SW480 (cell line): ENCODE results near the gene SDHB.
"Not testable (repeated sequence)": the region's sequence is repeated elsewhere in the genome, so short reads cannot be mapped to it uniquely, and the experiment has no call there.

Experiments used
- DNase-seq: peaks from one replicate; pipeline ENCODE4 v3.0.0-alpha.2; 2016; ENCODE audit warnings: low spot score

The SDHB gene

DNA sequence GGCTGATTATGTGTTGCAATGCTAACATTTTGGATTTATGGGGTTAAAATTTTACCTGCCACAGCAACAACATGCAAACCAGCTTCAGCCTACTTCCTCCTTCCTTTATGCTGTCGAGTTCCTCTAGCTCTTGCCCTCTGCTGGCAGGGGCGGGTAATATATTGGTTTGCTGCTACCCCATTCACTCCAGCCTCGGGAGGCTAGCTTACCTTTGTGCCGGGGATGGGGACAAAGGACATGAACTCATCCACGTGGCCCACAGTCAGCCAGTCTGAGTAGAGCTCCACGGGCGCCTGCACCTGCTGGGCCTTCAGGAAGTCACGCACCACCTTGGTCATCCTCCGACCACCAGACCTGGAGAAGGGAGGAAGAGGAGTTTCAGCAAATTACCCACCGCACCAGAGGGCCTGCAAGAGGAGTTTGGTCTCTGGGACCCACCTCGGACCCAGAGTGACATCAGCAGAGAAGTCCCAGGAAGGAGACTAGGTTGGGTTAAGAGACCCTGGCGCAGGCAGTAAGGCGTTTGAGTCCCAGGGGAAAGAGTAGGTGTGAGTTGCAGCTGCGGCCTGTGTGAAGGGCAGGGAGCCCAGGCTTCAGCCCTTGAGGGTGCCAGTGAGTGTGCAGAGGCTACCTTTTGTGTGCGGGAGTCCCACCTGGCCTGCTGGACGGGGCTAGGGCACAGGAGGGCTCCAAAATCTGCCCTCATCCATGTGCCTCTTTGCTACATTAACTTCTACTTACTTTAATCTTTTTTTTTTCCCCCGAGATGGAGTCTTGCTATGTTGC is 21.8 kb upstream of the SDHB start:
- peak; percentile 24 for DNase-seq

DNA sequence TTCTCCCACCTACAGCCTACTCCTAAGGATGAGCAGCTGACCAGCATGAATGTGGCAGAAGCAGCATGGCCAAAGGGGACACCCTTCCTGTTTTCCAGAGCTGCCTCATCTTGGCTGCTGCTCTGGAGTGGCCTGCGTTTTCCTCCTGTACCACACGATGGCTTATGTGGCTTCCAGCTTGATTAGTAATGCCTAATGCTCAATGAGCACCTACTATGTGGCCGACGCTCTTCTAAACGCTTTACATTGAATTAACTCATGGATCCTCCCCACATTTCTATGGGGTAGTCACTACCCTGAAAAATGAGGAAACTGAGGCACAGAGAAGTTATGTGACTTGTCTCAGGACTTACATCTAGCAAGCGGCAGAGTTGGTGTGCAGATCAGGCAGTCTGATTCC is 18.0 kb upstream of the SDHB start:
- DNase-seq, result no peak

DNA sequence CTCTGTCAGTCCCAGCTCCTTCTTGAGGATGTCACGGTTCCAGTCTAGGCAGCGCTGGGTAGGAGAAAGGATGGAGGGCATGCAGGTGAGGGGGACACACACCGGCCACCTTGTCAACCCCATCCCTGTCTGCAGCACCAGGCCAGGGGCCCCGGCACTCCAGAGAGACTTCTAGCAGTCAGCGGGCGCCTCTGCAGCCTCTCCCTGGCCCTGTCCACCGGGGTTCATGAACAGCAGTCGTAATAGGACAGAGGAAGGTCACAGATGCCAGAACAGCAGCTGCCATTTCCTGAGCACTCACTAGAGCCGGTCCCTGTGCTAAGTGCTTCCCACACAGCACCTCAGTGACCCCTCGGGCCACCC is 16.3 kb upstream of the SDHB start:
- DNase-seq, result no peak

DNA sequence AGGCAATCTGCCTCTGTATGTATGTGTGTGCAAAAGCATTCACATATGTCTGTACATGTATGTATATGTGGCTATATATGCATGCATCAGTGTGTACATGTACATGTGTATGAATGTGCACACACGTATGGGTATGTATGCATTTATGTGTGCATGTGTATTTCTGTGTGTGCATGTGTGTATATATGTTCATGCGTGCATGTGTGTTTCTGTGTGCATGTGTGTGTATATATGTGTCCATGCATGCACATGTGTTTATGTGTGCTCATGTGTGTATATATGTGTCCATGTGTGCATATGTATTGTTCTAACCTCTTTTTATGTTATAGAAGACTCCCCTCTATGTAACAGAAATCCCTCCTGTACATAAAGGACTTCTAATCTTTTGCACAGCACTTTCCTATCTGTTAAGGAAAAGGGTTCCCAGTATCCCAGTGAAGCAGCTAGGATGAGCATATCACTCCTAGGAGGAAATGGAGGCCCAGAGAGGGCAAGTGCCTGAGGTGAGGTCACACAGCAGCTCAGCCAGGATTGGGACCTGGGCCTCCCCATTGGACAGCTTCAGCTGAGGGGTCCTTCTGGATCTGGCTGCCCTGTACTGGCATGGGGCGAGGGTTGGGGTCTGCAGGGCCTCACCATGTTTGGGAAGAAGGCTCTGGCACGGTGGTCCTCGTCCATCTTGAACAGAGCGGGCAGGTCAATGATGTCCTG is 15.8 kb upstream of the SDHB start:
- DNase-seq, result no peak

DNA sequence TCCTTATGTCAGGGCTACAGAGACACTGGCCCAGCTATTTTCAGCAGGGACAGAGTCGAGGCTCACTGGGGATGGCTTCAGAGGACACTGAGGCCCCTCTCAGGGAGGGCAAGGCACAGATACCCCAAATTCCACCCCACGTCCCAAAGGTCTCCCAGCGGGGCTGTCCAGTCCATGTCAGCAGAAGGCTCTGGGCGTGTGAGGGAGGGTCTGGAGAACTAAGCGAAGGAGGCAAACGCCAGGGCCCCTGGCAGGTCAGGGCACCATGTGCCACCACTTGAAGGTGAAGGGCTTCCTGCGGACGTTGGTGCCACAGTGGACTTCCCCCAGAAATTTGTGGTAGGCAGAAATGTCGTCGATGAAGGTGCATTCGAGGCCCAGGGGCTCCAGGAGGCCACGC is 15.0 kb upstream of the SDHB start:
- DNase-seq, result no peak

DNA sequence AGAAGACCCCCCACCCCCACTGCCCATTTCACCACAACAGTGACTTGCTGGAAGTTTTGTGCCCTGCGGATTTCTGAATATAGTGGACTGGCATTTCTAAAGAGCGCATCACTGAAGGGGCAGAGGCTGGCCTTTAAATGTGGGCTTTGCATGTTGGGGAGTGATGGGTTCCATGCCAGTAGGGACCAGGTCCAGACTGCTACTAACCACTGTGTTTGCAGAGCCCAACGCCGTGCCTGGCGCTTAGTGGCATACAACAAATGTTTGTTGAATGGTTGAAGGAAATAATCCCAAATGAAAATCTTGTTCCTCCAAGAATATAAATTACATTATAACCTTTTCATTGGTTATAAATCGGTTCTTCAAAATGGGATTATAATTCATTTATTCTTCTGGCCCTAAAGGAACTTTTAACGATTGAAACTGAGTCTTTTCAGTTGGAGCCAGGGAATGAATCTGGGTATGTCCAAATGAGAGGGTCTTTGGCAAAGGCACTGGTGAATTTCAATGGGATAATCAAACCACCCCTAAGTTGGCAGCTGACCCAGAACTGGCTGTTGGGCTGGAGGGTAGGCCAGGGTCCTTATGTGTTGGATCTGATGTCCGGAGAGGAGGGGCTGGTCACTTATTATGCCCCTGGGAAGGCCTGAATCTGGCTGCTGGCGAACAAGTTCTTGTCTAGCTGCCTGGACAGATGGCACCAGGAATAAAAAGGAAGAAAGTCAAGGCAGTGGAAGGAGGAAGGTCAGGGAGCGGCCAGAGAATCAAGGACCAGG is 13.8 kb upstream of the SDHB start:
- no peak for DNase-seq

DNA sequence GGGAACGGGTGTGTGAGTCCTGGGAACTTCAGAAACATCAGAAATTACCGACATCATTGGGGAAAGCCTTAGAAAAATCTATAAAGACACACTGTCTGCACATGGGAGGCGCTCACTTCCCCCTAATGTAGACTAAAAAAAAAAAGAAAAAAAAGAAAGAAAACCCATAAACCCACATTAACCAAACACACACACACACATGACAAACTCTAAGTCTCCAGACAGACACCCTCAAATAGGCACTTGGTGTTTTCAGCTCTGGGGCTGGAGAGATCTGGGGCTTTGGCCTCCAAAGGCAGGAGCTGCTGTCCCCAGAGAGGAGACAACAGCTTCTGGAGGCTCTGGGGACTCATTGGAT is 13.2 kb upstream of the SDHB start:
- DNase-seq, result no peak

DNA sequence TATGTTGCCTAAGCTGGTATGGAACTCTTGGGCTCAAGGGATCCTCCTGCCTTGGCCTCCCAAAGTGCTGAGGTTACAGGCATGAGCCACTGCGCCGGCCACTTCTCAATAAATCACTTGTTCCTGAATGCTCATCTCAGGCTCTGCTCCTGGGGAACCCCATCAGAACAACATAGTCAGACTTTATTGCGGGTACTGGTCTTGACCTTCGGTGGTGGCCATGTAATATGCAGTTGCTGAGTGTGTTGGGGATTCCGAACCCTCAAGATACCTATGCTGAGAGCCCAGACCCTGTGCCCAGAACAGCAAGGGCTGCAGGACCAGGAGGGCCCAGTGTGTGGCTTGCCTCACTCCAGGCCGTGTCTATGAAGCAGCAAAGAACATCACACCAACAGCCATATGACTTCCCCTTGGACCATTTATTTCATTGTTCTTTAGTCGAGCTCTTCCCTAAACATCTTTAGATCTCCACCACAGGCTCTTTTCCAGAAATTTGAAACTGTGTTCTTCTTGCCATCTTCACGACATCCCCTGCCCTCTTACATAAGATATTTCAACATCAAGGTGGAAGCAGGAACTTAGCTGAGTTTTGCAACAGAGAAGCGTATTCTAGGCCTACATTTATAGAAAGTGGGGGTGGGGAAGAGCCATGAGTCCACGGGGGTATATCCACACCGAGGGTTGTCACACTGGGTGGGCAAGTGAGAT is 12.7 kb upstream of the SDHB start:
- DNase-seq, result no peak

DNA sequence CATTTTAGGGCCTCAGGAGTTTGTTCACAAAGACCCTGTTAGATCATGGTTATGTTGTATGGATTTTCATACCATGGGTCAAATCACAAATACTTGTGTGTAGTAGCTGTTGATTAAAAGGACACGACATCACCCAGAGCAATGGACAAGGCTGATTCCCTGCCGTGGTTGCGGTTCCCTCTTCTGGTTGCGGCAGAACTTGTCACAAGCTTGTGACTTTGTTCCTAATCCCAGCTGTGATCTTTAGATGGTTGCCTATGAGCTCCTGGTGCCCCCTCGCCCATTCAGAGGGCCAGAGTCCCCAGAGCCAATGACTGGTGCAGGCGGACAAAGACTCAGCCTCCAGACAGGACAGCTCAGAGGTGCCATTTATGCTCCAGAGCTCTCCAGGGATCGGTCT is 11.8 kb upstream of the SDHB start:
- no peak for DNase-seq

DNA sequence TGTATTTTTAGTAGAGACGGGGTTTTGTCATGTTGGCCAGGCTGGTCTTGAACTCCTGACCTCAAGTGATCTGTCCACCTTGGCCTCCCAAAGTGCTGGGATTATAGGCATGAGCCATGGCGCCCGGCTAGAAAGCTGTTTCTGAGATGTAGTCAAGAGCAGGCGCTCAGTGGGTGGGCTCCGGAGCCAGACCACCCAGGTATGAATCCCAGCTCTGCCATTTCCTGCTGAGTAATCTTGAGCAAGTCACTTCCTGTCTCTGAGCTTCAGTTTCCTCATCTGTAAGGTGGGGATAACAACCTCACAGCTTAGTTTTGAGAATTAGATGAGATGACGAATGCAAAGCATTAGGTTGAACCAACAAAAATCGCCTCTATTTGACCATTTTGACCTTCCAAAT is 8.9 kb upstream of the SDHB start:
- DNase-seq, result not testable (repeated sequence)

DNA sequence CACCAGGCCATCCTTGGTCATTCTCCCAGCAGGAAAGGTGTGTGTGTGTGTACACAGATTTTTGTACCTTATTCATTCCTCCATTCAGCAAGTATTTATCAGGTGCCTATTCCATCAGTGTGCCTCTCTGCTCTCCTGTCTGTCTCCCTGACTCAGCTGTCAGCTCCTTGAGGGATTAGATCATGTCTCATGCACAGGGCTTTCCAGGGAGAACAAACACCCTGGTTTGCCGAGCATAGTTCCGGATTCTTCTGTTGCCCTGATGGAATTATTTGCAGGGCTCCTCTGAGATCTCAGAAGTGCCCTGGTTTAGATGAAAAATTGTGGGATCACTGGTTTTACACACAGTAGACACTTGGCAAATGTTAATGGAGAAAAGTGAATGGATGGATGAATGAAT is 8.1 kb upstream of the SDHB start:
- no peak for DNase-seq

DNA sequence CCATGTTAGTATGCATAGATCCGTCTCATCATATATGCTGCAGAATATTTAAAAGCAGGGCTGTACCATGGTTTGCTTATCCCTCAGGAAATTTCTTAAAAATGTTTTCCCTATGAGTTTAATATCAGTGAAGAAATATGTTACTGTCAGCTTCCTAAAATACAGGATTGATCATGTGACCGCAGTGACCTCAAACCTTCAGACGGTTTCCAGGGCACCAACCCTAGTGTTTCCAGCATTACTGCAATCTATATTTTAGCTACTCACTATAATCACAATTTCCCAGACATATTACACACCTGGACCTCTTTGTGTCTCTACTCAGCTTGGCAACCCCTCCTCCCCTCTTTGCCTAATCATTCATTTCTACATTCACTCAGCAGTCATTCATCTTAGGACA is 7.7 kb upstream of the SDHB start:
- no peak for DNase-seq

DNA sequence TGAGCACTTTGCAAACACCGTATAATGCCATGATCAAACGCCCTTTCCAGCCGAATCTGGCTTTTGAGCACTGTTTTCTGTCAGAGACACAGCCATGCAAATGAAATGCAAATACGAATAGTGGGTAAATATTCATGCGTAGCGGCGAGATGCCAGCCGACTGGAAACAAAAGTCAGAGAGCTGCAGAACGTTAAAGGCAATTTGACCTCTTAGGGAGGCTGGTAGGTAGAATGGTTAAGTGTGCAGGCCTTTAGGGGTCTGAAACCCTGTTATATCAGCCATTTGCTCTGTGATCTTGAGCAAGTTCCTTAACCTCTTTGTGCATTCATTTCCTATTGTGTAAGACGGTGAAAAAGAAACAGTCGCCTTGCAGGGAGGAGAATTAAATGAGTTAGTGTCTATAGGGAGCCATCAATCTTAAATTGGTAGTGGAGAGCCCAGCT is 6.5 kb upstream of the SDHB start:
- no peak for DNase-seq

DNA sequence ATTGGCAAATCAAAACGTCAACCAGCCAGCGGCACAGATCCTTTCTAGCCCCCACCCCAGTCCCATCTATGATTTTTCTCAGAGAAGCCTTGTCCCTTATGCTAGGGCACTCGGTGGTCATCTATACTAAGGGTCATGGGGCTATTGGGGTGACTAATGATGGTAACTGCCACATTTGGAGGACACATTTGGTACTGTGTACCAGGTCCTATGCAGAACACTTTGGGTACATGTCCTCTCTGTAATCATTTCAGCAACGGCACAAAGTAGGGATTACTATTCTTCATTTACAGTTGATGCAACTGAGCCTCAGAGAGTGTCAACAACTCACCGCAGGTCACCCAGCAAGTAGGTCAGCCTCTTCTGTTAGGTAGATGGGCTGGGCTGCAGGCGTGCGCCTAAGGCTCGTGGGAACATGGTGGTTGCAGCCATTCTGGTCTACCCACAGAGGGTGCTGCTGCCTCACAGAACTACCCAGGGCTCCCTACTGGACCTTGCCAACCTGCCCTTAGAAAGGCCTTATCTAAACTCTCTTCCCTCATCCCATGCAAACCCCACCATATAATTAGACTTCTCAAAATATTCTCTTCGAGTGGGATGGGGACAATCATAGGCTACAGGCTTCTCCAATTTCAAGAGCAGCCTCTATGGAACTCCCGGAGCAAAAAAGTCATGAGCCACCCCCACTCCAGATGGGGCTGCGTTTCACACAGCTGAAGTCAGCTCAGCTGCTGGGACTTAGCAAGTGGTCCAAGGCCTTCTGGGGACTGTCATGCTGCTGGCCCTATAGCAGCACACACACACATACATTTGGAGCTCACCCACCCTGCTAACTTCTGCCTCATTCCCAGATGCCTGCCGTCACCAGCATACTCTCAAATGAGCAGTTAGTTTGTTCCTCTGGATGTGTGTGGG is 5.8 kb upstream of the SDHB start:
- DNase-seq, result peak; percentile 82

DNA sequence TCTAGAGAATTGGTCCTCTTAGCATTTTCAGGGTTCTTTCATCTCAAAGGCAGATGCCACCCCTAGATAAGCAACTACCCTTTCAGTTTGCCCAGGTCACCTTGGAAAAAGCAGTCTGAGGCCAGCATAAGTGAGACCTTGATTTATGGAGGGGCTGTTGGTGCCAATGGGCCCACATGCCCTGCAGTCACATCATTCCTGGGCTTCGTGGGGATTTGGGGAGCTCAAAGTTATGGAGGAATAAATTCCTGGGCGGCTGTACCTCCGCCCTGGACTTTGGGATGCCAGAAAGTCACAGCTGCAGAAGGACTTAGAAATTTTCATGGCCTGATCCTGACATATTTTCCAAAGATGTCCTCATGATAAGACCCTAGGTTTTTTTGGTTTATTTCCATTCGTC is 2.7 kb upstream of the SDHB start:
- DNase-seq, result no peak

DNA sequence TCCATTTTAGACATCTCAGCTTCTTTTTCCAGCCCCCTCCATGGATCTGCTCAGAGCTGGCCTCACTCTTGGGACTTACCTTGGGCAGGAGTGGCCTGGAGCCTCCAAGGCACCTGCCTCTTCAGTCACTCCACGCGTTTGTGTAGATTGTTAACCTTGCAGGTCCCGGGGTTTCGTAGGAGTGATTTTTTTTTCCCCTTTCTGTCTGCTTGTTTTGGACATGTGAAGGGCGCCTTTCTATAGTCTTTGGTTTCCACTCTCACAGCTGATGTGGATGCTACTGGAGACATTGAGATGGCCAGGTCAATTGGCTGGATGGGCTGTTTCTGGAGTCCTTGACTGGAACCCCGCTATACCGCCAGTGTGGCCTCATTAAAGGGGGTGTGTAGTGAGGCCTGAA is 2.0 kb upstream of the SDHB start:
- no peak for DNase-seq

DNA sequence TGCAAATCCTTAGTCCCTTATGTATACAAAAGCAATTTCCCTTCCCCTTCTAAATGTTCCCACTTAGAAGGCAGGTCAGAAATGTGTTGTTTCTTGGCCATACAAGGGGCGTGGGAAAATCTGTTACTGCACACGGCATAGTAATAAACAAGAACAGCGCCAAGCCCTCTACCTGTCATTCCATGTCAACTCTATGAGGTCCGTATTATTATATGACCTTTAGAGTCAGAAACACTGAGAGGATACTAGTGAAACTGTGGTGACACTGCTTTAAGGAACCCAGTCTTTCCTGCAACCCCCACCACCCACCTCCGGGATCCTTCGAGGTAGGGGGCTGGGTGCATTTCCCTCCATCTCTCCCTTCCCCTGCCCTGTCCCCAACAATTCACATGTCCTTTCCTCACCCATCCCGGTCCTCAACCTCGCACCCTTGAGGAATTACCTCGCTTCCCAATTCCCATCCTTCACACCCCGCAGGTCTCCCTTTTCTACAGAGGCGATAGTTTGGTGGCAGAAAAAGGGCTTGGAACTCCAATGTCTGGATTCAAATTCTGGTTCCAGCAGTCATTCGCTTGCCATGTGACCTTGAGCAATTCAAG is 647 bp downstream of the SDHB start:
- DNase-seq, result no peak

DNA sequence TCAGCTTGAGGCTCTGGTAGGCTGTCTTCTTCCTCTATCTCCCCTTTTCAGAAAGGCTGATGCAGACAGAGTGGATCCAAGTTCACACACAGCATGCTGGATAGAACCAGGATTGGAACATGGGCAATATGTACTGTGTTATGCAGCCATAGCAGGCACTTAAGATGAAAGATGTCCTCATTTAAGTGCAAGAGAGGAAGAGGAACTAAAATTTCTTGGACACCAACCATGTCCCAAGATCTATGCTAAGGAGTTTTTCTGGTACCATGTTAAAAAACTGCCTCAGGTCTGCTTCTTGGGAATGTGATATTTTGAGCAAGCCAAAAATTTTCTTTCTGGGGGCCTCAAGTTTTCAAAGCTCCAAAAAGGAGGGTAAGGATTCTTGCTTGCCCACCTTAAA is 1.2 kb downstream of the SDHB start:
- DNase-seq, result no peak

DNA sequence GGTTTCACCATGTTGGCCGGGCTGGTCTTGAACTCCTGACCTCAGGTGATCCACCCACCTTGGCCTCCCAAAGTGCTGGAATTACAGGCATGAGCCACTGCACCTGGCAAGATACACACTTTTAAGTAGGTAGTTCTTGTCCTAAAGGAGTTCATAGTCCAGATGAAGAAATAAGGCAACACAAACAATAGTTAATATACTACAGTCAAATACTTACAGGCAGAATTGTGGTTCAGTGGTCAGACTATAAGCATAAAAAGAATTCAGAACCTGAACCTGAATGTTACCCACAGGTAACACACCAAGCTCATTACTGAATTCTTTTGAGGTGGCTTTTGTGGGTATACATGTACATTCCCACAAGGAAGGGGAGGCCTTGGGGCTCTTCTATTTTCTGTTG is 1.8 kb downstream of the SDHB start:
- peak; percentile 49 for DNase-seq

DNA sequence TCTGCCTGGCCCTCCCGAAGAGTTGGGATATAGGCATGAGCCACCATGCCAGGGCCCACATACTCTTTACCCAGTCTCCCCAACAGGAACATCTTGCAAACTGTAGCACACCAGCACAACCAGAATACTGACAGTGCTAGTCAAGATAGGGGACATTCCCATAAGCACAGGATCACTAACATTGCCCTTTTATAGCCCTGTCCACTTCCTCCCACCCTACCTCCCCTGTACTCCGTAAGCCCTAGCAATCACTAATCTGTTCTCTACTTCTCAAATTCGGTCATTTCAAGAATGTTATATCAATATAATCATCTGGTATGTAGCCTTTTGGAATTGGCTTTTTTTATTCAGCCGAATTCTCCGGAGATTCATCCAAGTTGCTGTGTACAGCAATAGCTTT is 5.9 kb downstream of the SDHB start:
- DNase-seq, result no peak

DNA sequence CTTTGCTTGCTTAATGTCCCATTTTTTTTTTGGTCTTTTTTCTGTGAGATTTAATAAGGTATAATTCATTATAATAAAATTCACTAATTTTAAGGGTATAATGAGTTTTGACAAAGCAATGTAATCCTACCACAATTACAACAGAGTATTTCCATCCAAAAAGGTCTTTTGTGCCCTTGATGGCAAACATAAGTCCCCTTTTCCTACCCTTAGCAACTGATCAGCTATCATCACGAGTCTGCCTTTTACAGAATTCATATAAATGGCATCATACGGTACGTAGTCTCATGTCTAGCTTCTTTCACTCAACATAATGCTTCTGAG is 7.5 kb downstream of the SDHB start:
- no peak for DNase-seq
